WTC11 (cell line): ENCODE results near the gene DEFB114. TPM values are rescaled to one million over a fixed set of nuclear protein-coding genes. Genes with fewer than 3 reads are reported as not detected.

ENCODE experiments used
- ATAC-seq: fragments of 200-7000 bp; cut with Tn5 transposase; 2 replicates; pipeline ENCODE4 v1.10.0; 2021; ENCODE audit warnings: mild to moderate bottlenecking, moderate library complexity
- CTCF ChIA-PET: fragments of 300-600 bp; sonication (Branson Sonifier 250); formaldehyde crosslinking; loops from one replicate; lab custom pipeline; 2021; ENCODE audit warnings: antibody characterized with exemption; lab: Charles Lee
- POLR2A ChIA-PET: fragments of 350-600 bp; sonication (Branson Sonifier 250); formaldehyde crosslinking; loops from one replicate; lab custom pipeline; 2021; ENCODE audit warnings: antibody characterized with exemption; lab: Charles Lee
- DNase-seq: peaks from one replicate; pipeline ENCODE4 v3.0.0; 2021; ENCODE audit warnings: low spot score
- H3K27ac Mint-ChIP-seq: 2 replicates; pipeline ENCODE4 v1.8.0; 2021; ENCODE audit warnings: mixed read lengths
- H3K27me3 Mint-ChIP-seq: 2 replicates; pipeline ENCODE4 v1.8.0; 2021; ENCODE audit warnings: low read depth, mild to moderate bottlenecking, moderate library complexity, mixed read lengths
- H3K36me3 Mint-ChIP-seq: 2 replicates; pipeline ENCODE4 v1.8.0; 2021; ENCODE audit warnings: mixed read lengths
- H3K4me1 Mint-ChIP-seq: 2 replicates; pipeline ENCODE4 v1.8.0; 2022; ENCODE audit warnings: mixed read lengths
- H3K4me3 Mint-ChIP-seq: 2 replicates; pipeline ENCODE4 v1.8.0; 2021; ENCODE audit warnings: mild to moderate bottlenecking, moderate library complexity, mixed read lengths
- H3K9me3 Mint-ChIP-seq: 2 replicates; pipeline ENCODE4 v1.8.0; 2021; ENCODE audit warnings: mixed read lengths
- ATF1 ChIP-seq: sonication (generic); formaldehyde crosslinking; IDR thresholded peaks from 2 replicates; pipeline ENCODE4 v1.8.1; 2023; ENCODE audit warnings: mild to moderate bottlenecking, moderate library complexity, missing genetic modification reagents
- CBFB ChIP-seq: sonication (generic); formaldehyde crosslinking; IDR thresholded peaks from 2 replicates; pipeline ENCODE4 v1.8.1; 2022; ENCODE audit warnings: mild to moderate bottlenecking, low read depth, missing genetic modification reagents
- ESRRA ChIP-seq: sonication (generic); formaldehyde crosslinking; IDR thresholded peaks from 2 replicates; pipeline ENCODE4 v1.8.1; 2022; ENCODE audit warnings: mild to moderate bottlenecking, missing genetic modification reagents, borderline replicate concordance
- ETV6 ChIP-seq: sonication (generic); formaldehyde crosslinking; IDR thresholded peaks from 2 replicates; pipeline ENCODE4 v1.8.1; 2022; ENCODE audit warnings: mild to moderate bottlenecking, missing genetic modification reagents
- IRF2 ChIP-seq: sonication (generic); formaldehyde crosslinking; IDR thresholded peaks from 2 replicates; pipeline ENCODE4 v1.8.0; 2022; ENCODE audit warnings: low read depth, missing genetic modification reagents, borderline replicate concordance
- MYBL2 ChIP-seq: sonication (generic); formaldehyde crosslinking; IDR thresholded peaks from 2 replicates; pipeline ENCODE4 v1.8.1; 2023; ENCODE audit warnings: mild to moderate bottlenecking, moderate library complexity, missing genetic modification reagents
- PRRX2 ChIP-seq: fragments of 250-450 bp; sonication (Bioruptor Pico); IDR thresholded peaks from 2 replicates; pipeline ENCODE4 v1.8.0; 2021; ENCODE audit warnings: mild to moderate bottlenecking
- RELA ChIP-seq: sonication (generic); formaldehyde crosslinking; IDR thresholded peaks from 2 replicates; pipeline ENCODE4 v1.8.1; 2022; ENCODE audit warnings: missing genetic modification reagents, mild to moderate bottlenecking, borderline replicate concordance
- SMAD3 ChIP-seq: sonication (generic); formaldehyde crosslinking; IDR thresholded peaks from 2 replicates; pipeline ENCODE4 v1.8.0; 2022; ENCODE audit warnings: missing genetic modification reagents, mild to moderate bottlenecking, borderline replicate concordance
- SP1 ChIP-seq: sonication (generic); formaldehyde crosslinking; conservative IDR thresholded peaks from 2 replicates; pipeline ENCODE4 v1.8.1; 2022; ENCODE audit warnings: missing genetic modification reagents
- ZNF138 ChIP-seq: sonication (generic); formaldehyde crosslinking; conservative IDR thresholded peaks from 2 replicates; pipeline ENCODE4 v1.8.1; 2022; ENCODE audit warnings: mild to moderate bottlenecking, moderate library complexity, missing genetic modification reagents
- ZNF416 ChIP-seq: fragments of 250-450 bp; sonication (Bioruptor Pico); IDR thresholded peaks from 2 replicates; pipeline ENCODE4 v1.9.0; 2021; ENCODE audit warnings: mild to moderate bottlenecking, inconsistent platforms
- ZNF671 ChIP-seq: fragments of 250-450 bp; sonication (Bioruptor Pico); IDR thresholded peaks from 2 replicates; pipeline ENCODE4 v1.8.0; 2021; ENCODE audit warnings: mild to moderate bottlenecking
- total RNA-seq: library from RNA; stranded (reverse); gene quantifications from 3 replicates; pipeline ENCODE4 v1.2.3, GENCODE V29; 2021
- TF ChIP-seq, protein P1 (sequence below): fragments of 250-450 bp; sonication (Bioruptor Pico); IDR thresholded peaks from 2 replicates; pipeline ENCODE4 v1.9.0; 2021; ENCODE audit warnings: mild to moderate bottlenecking, borderline replicate concordance
- TF ChIP-seq, protein P2 (sequence below): fragments of 250-450 bp; sonication (Bioruptor Pico); IDR thresholded peaks from 2 replicates; pipeline ENCODE4 v1.9.0; 2021; ENCODE audit warnings: mild to moderate bottlenecking
- TF ChIP-seq, protein P3 (sequence below): sonication (generic); formaldehyde crosslinking; IDR thresholded peaks from 2 replicates; pipeline ENCODE4 v1.8.0; 2023; ENCODE audit warnings: mild to moderate bottlenecking, missing genetic modification reagents
- TF ChIP-seq, protein P4 (sequence below): sonication (generic); formaldehyde crosslinking; IDR thresholded peaks from 2 replicates; pipeline ENCODE4 v1.8.1; 2022; ENCODE audit warnings: low read depth, missing genetic modification reagents, borderline replicate concordance
- TF ChIP-seq, protein P5 (sequence below): sonication (generic); formaldehyde crosslinking; IDR thresholded peaks from 2 replicates; pipeline ENCODE4 v1.8.1; 2023; ENCODE audit warnings: mild to moderate bottlenecking, missing genetic modification reagents
- TF ChIP-seq, protein P6 (sequence below): sonication (generic); formaldehyde crosslinking; conservative IDR thresholded peaks from 2 replicates; pipeline ENCODE4 v1.8.1; 2022; ENCODE audit warnings: mild to moderate bottlenecking, missing genetic modification reagents
- TF ChIP-seq, protein P7 (sequence below): sonication (generic); formaldehyde crosslinking; conservative IDR thresholded peaks from 2 replicates; pipeline ENCODE4 v1.8.1; 2023; ENCODE audit warnings: mild to moderate bottlenecking, low read depth, missing genetic modification reagents, moderate library complexity

Gene DEFB114
- total RNA-seq, 1 experiment from 2014 or later, result not detected

DNA sequence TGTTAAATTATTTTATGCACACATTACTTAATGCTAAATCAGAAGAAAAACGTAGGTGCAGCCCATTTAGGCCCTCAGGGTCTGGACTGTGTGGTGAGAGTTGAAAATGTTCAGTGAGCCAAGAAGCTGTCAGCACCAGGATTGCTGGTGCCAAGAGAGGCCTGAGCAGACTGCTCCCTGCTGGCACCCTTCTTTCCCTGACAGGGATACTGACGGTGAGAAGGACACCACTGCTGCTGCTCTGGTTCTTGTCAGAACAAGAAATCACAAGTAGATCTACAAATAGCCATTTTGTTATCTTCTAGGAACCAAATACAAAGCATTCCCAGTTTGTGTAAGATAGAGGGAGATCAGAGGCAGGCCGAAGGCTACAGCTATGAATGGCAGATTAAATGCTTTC lies 48.9 kb downstream of the DEFB114 start (continued):
- TF ChIP-seq, protein P1, sequence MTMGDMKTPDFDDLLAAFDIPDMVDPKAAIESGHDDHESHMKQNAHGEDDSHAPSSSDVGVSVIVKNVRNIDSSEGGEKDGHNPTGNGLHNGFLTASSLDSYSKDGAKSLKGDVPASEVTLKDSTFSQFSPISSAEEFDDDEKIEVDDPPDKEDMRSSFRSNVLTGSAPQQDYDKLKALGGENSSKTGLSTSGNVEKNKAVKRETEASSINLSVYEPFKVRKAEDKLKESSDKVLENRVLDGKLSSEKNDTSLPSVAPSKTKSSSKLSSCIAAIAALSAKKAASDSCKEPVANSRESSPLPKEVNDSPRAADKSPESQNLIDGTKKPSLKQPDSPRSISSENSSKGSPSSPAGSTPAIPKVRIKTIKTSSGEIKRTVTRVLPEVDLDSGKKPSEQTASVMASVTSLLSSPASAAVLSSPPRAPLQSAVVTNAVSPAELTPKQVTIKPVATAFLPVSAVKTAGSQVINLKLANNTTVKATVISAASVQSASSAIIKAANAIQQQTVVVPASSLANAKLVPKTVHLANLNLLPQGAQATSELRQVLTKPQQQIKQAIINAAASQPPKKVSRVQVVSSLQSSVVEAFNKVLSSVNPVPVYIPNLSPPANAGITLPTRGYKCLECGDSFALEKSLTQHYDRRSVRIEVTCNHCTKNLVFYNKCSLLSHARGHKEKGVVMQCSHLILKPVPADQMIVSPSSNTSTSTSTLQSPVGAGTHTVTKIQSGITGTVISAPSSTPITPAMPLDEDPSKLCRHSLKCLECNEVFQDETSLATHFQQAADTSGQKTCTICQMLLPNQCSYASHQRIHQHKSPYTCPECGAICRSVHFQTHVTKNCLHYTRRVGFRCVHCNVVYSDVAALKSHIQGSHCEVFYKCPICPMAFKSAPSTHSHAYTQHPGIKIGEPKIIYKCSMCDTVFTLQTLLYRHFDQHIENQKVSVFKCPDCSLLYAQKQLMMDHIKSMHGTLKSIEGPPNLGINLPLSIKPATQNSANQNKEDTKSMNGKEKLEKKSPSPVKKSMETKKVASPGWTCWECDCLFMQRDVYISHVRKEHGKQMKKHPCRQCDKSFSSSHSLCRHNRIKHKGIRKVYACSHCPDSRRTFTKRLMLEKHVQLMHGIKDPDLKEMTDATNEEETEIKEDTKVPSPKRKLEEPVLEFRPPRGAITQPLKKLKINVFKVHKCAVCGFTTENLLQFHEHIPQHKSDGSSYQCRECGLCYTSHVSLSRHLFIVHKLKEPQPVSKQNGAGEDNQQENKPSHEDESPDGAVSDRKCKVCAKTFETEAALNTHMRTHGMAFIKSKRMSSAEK (CRISPR knock-in tag), result no peak
- no peak for TF ChIP-seq ATF1
- TF ChIP-seq, protein P2, sequence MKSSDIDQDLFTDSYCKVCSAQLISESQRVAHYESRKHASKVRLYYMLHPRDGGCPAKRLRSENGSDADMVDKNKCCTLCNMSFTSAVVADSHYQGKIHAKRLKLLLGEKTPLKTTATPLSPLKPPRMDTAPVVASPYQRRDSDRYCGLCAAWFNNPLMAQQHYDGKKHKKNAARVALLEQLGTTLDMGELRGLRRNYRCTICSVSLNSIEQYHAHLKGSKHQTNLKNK (CRISPR knock-in tag), result no peak
- TF ChIP-seq ESRRA (CRISPR knock-in tag), result no peak

DNA sequence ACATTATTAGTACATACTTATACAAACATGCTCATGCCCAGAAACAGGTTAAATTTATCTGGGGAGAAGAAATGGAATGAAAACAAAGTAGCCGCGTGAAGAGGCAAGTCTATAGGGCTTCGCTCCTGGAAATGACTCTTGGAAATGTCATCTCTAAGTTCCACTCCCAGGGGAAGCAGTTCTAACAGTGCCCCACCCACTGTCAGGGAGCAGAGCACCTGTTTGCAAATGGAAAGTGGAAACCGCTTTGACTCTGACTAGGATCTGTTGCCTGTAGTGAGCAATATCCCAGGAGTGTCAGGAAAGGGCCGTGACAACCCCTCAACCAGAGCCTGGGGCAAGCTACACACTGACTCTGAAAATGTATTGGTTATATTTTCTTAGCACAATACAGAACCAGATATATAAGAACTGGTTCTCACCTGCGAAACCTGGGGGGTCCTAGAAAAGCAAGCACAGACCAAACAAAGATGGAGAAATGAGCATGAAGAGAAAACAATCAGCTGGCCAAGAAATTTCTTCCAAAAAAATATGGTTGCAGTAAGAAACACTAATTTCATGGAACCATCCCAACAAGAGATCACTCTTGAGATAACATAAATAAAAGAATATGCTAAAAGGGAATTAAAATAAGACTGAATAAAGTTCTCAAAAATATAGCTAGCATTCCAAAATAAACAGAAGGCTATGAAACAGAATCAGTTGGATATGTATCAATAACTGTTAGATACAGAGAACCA lies 50.2 kb downstream of the DEFB114 start:
- Mint-ChIP-seq H3K27me3 (no peaks in the 10 kb centered on the region), H3K4me3 (no peak overlapping the region; the same call in 1 of the 2 replicates), H3K4me1 (peaks cover 87% of the 10 kb centered on the region), H3K27ac (no peak overlapping the region), H3K9me3 (no peaks in the 10 kb centered on the region), H3K36me3 (no peaks in the 10 kb centered on the region)
- DNase-seq (no peak), ATAC-seq (peak; percentile 55)
- ChIA-PET CTCF (interaction anchor here (1.9 kb wide), 1 partner anchor 36 kb away, joined by 4 read pairs; no protein-coding TSS in a partner anchor), POLR2A (interaction anchor here (0.5 kb wide), 1 partner anchor 109 kb away, joined by 3 read pairs; no protein-coding TSS in a partner anchor)
- TF ChIP-seq SMAD3, result no peak
- no peak for TF ChIP-seq RELA (CRISPR knock-in tag)
- TF ChIP-seq ZNF416 (CRISPR knock-in tag), result no peak
- TF ChIP-seq, protein P3, sequence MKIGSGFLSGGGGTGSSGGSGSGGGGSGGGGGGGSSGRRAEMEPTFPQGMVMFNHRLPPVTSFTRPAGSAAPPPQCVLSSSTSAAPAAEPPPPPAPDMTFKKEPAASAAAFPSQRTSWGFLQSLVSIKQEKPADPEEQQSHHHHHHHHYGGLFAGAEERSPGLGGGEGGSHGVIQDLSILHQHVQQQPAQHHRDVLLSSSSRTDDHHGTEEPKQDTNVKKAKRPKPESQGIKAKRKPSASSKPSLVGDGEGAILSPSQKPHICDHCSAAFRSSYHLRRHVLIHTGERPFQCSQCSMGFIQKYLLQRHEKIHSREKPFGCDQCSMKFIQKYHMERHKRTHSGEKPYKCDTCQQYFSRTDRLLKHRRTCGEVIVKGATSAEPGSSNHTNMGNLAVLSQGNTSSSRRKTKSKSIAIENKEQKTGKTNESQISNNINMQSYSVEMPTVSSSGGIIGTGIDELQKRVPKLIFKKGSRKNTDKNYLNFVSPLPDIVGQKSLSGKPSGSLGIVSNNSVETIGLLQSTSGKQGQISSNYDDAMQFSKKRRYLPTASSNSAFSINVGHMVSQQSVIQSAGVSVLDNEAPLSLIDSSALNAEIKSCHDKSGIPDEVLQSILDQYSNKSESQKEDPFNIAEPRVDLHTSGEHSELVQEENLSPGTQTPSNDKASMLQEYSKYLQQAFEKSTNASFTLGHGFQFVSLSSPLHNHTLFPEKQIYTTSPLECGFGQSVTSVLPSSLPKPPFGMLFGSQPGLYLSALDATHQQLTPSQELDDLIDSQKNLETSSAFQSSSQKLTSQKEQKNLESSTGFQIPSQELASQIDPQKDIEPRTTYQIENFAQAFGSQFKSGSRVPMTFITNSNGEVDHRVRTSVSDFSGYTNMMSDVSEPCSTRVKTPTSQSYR (CRISPR knock-in tag), result no peak
- TF ChIP-seq, protein P4, sequence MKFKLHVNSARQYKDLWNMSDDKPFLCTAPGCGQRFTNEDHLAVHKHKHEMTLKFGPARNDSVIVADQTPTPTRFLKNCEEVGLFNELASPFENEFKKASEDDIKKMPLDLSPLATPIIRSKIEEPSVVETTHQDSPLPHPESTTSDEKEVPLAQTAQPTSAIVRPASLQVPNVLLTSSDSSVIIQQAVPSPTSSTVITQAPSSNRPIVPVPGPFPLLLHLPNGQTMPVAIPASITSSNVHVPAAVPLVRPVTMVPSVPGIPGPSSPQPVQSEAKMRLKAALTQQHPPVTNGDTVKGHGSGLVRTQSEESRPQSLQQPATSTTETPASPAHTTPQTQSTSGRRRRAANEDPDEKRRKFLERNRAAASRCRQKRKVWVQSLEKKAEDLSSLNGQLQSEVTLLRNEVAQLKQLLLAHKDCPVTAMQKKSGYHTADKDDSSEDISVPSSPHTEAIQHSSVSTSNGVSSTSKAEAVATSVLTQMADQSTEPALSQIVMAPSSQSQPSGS (CRISPR knock-in tag), result no peak
- TF ChIP-seq, protein P2 (CRISPR knock-in tag), result no peak
- TF ChIP-seq MYBL2, result no peak
- TF ChIP-seq, protein P5, sequence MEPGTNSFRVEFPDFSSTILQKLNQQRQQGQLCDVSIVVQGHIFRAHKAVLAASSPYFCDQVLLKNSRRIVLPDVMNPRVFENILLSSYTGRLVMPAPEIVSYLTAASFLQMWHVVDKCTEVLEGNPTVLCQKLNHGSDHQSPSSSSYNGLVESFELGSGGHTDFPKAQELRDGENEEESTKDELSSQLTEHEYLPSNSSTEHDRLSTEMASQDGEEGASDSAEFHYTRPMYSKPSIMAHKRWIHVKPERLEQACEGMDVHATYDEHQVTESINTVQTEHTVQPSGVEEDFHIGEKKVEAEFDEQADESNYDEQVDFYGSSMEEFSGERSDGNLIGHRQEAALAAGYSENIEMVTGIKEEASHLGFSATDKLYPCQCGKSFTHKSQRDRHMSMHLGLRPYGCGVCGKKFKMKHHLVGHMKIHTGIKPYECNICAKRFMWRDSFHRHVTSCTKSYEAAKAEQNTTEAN (CRISPR knock-in tag), result no peak
- no peak for TF ChIP-seq SP1 (CRISPR knock-in tag)
- no peak for TF ChIP-seq ZNF138
- TF ChIP-seq, protein P6, sequence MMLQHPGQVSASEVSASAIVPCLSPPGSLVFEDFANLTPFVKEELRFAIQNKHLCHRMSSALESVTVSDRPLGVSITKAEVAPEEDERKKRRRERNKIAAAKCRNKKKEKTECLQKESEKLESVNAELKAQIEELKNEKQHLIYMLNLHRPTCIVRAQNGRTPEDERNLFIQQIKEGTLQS (CRISPR knock-in tag), result no peak
- TF ChIP-seq ETV6 (CRISPR knock-in tag), result no peak
- no peak for TF ChIP-seq PRRX2 (CRISPR knock-in tag)
- TF ChIP-seq CBFB (CRISPR knock-in tag), result no peak
- no peak for TF ChIP-seq ZNF671
- TF ChIP-seq, protein P7, sequence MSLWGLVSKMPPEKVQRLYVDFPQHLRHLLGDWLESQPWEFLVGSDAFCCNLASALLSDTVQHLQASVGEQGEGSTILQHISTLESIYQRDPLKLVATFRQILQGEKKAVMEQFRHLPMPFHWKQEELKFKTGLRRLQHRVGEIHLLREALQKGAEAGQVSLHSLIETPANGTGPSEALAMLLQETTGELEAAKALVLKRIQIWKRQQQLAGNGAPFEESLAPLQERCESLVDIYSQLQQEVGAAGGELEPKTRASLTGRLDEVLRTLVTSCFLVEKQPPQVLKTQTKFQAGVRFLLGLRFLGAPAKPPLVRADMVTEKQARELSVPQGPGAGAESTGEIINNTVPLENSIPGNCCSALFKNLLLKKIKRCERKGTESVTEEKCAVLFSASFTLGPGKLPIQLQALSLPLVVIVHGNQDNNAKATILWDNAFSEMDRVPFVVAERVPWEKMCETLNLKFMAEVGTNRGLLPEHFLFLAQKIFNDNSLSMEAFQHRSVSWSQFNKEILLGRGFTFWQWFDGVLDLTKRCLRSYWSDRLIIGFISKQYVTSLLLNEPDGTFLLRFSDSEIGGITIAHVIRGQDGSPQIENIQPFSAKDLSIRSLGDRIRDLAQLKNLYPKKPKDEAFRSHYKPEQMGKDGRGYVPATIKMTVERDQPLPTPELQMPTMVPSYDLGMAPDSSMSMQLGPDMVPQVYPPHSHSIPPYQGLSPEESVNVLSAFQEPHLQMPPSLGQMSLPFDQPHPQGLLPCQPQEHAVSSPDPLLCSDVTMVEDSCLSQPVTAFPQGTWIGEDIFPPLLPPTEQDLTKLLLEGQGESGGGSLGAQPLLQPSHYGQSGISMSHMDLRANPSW, result no peak
- TF ChIP-seq IRF2, result no peak
